Chondrocyte (in vitro differentiated cells): Measurements from ENCODE around the gene ORC4. TPM values are rescaled to one million over a fixed set of nuclear protein-coding genes. Genes with fewer than 3 reads are reported as not detected.

ENCODE experiments used
- DNase-seq: peaks from one replicate; pipeline ENCODE4 v3.0.0; 2021; ENCODE audit warnings: mixed read lengths, low spot score
- H3K27ac Mint-ChIP-seq: one replicate; pipeline ENCODE4 v1.8.0; 2021; ENCODE audit warnings: mild to moderate bottlenecking, moderate library complexity, mixed read lengths; ENCODE audit not compliant: unreplicated experiment
- H3K27me3 Mint-ChIP-seq: 2 replicates; pipeline ENCODE4 v1.8.0; 2021; ENCODE audit warnings: low read depth, mixed read lengths
- H3K36me3 Mint-ChIP-seq: 2 replicates; pipeline ENCODE4 v1.8.0; 2021; ENCODE audit warnings: low read depth, mixed read lengths
- H3K4me1 Mint-ChIP-seq: 2 replicates; pipeline ENCODE4 v1.8.0; 2021; ENCODE audit warnings: low read depth, mild to moderate bottlenecking, mixed read lengths
- H3K4me3 Mint-ChIP-seq: one replicate; pipeline ENCODE4 v1.8.0; 2021; ENCODE audit warnings: mild to moderate bottlenecking, moderate library complexity, mixed read lengths; ENCODE audit not compliant: unreplicated experiment
- H3K9me3 Mint-ChIP-seq: 2 replicates; pipeline ENCODE4 v1.8.0; 2021; ENCODE audit warnings: low read depth, mixed read lengths
- CTCF ChIP-seq: fragments of 200-600 bp; sonication (generic); IDR thresholded peaks from 2 replicates; pipeline ENCODE4 v1.5.0; 2021; ENCODE audit warnings: antibody characterized with exemption, mild to moderate bottlenecking, moderate library complexity
- total RNA-seq: library from RNA; stranded (reverse); gene quantifications from 3 replicates; pipeline ENCODE4 v1.2.1, GENCODE V29; 2021

Gene ORC4
- total RNA-seq, 1 donor from 2014 or later: 28.5 TPM

GRCh38 chr2:147939313-147939712, 81.2 kb downstream of the ORC4 start:
- H3K27me3 Mint-ChIP-seq: no peaks in the 10 kb centered on the region
- DNase-seq: no peak
- no peaks in the 10 kb centered on the region for H3K4me1 Mint-ChIP-seq
- no peaks in the 10 kb centered on the region for H3K9me3 Mint-ChIP-seq
- no peak overlapping the region for H3K27ac Mint-ChIP-seq
- no peak for TF ChIP-seq CTCF
- no peak overlapping the region for H3K4me3 Mint-ChIP-seq
- peaks cover 8% of the 10 kb centered on the region for H3K36me3 Mint-ChIP-seq

- no peak for DNase-seq
- H3K4me3 Mint-ChIP-seq: no peak overlapping the region
- TF ChIP-seq CTCF: peak; percentile 98
- peaks cover 10% of the 10 kb centered on the region for H3K36me3 Mint-ChIP-seq
- no peak overlapping the region for H3K27ac Mint-ChIP-seq
- H3K9me3 Mint-ChIP-seq: no peaks in the 10 kb centered on the region
- H3K4me1 Mint-ChIP-seq: no peaks in the 10 kb centered on the region
- H3K27me3 Mint-ChIP-seq: no peaks in the 10 kb centered on the region
Observed at GRCh38 chr2:147937744-147938349, 82.7 kb downstream of the ORC4 start.

GRCh38 chr2:147934881-147935620, 85.5 kb downstream of the ORC4 start:
- H3K27ac Mint-ChIP-seq: no peak overlapping the region
- no peak for TF ChIP-seq CTCF
- H3K4me3 Mint-ChIP-seq: no peak overlapping the region
- DNase-seq: no peak
- peaks cover 9% of the 10 kb centered on the region for H3K36me3 Mint-ChIP-seq
- H3K9me3 Mint-ChIP-seq: no peaks in the 10 kb centered on the region
- no peaks in the 10 kb centered on the region for H3K27me3 Mint-ChIP-seq
- no peaks in the 10 kb centered on the region for H3K4me1 Mint-ChIP-seq

- no peak overlapping the region for H3K4me3 Mint-ChIP-seq
- no peaks in the 10 kb centered on the region for H3K4me1 Mint-ChIP-seq
- peaks cover 11% of the 10 kb centered on the region for H3K36me3 Mint-ChIP-seq
- no peak for TF ChIP-seq CTCF
- DNase-seq: no peak
- H3K27ac Mint-ChIP-seq: no peak overlapping the region
- no peaks in the 10 kb centered on the region for H3K9me3 Mint-ChIP-seq
- no peaks in the 10 kb centered on the region for H3K27me3 Mint-ChIP-seq
Observed at GRCh38 chr2:147933931-147934330, 86.6 kb downstream of the ORC4 start.

- peaks cover 6% of the 10 kb centered on the region for H3K4me1 Mint-ChIP-seq
- H3K27ac Mint-ChIP-seq: no peak overlapping the region
- no peak overlapping the region for H3K4me3 Mint-ChIP-seq
- no peak for DNase-seq
- H3K36me3 Mint-ChIP-seq: peaks cover 6% of the 10 kb centered on the region
- no peak for TF ChIP-seq CTCF
- no peaks in the 10 kb centered on the region for H3K27me3 Mint-ChIP-seq
- no peaks in the 10 kb centered on the region for H3K9me3 Mint-ChIP-seq
Observed at GRCh38 chr2:147927053-147927588, 93.4 kb downstream of the ORC4 start.
